PFSK-1 (cell line): ENCODE data around the gene ICA1.

Experiments used
- FOXP2 ChIP-seq: optimal IDR thresholded peaks from 2 replicates; pipeline ENCODE3; 2011; ENCODE audit warnings: borderline replicate concordance, control low read depth, inconsistent platforms; ENCODE audit not compliant: insufficient read depth; ENCODE audit errors: extremely low read length, extremely low read depth
- POLR2AphosphoS5 ChIP-seq: IDR thresholded peaks from 2 replicates; pipeline ENCODE4 v1.6.1; 2012; ENCODE audit warnings: low read depth, mild to moderate bottlenecking, control low read depth, low read length, moderate library complexity
- SIN3A ChIP-seq: IDR thresholded peaks from 2 replicates; pipeline ENCODE4 v1.6.1; 2012; ENCODE audit warnings: mild to moderate bottlenecking, low read length, moderate library complexity, borderline replicate concordance; ENCODE audit not compliant: insufficient read depth
- TAF1 ChIP-seq: IDR thresholded peaks from 2 replicates; pipeline ENCODE4 v1.6.1; 2012; ENCODE audit warnings: low read length, control low read depth, borderline replicate concordance; ENCODE audit not compliant: insufficient read depth
- TF ChIP-seq, protein P1 (sequence below), 2 experiments: IDR thresholded peaks; 2 replicates each; pipeline versions ENCODE4 v1.6.1 to v1.8.0; 2011 to 2012; ENCODE audit warnings: low read depth in 2 of 2, low read length in 2 of 2, control low read depth in 1 of 2, inconsistent platforms in 1 of 2, mild to moderate bottlenecking in 1 of 2, moderate library complexity in 1 of 2; ENCODE audit not compliant: insufficient read depth in 1 of 2

- TF ChIP-seq POLR2AphosphoS5: no peak
- no peak for TF ChIP-seq FOXP2
- TF ChIP-seq TAF1: no peak
- TF ChIP-seq, protein P1, sequence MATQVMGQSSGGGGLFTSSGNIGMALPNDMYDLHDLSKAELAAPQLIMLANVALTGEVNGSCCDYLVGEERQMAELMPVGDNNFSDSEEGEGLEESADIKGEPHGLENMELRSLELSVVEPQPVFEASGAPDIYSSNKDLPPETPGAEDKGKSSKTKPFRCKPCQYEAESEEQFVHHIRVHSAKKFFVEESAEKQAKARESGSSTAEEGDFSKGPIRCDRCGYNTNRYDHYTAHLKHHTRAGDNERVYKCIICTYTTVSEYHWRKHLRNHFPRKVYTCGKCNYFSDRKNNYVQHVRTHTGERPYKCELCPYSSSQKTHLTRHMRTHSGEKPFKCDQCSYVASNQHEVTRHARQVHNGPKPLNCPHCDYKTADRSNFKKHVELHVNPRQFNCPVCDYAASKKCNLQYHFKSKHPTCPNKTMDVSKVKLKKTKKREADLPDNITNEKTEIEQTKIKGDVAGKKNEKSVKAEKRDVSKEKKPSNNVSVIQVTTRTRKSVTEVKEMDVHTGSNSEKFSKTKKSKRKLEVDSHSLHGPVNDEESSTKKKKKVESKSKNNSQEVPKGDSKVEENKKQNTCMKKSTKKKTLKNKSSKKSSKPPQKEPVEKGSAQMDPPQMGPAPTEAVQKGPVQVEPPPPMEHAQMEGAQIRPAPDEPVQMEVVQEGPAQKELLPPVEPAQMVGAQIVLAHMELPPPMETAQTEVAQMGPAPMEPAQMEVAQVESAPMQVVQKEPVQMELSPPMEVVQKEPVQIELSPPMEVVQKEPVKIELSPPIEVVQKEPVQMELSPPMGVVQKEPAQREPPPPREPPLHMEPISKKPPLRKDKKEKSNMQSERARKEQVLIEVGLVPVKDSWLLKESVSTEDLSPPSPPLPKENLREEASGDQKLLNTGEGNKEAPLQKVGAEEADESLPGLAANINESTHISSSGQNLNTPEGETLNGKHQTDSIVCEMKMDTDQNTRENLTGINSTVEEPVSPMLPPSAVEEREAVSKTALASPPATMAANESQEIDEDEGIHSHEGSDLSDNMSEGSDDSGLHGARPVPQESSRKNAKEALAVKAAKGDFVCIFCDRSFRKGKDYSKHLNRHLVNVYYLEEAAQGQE (IDR thresholded peaks at IDR 0.05; ENCODE audit: insufficient read depth in 1 of 2, low read depth in 2 of 2, low read length in 2 of 2): no peak
- no peak for TF ChIP-seq SIN3A
These were observed 131.3 kb downstream of the ICA1 start for GRCh38 chr7:8130663-8131062.
